HK-2 (cell line): ENCODE measurements around the gene ATN1.

ENCODE experiments used
- DNase-seq: peaks from one replicate; pipeline ENCODE4 v3.0.0-alpha.2; 2018; ENCODE audit not compliant: unreplicated experiment

ATN1 gene

DNA sequence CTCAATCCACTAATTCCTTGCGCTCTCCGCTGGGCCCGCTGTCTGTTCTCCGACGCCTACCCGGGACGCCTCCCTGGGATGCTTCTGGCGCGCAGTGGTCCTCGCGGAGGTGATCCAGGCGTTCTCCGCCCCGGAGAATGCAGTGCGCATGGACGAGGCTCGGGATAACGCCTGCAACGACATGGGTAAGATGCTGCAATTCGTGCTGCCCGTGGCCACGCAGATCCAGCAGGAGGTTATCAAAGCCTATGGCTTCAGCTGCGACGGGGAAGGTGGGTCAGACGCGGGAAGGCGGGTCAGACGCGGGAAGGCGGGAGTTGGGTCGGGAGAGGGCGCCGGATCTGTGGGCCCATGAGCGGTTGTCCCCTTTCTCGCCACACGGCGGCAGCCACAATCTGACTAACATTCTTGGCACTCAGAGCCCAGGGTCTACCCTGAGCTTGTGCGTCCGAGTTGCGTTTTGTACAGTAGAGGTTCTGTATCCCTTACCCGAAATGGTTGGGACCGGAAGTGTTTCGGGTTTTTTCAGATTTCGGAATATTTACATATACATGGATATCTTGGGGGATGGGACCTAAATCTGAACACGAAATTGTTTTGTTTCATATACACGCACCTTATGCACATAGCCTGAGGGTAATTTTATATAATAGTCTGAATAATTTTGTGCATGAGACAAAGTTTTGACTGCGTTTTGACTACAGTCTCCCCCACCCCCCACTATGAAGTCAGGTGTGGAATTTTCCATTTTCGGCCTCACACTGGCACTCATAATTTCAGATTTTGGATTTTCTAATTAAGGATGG is 16.8 kb downstream of the ATN1 start:
- DNase-seq: peak; percentile 92

DNA sequence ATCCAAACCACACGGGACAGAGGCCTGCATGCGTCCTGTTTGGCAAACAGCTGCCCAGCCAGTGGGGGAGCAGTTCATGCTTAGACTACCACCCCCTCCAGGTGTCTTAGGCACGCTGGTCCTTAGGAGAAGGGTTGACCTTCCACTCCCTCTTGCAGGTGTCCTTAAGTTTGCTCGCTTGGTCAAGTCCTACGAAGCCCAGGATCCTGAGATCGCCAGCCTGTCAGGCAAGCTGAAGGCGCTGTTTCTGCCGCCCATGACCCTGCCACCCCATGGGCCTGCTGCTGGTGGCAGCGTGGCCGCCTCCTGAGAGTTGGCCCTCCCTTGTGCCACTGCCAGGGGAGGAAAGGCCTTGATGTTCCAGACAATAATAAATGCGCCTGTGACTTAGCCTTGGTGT is 17.9 kb downstream of the ATN1 start:
- DNase-seq: no peak

DNA sequence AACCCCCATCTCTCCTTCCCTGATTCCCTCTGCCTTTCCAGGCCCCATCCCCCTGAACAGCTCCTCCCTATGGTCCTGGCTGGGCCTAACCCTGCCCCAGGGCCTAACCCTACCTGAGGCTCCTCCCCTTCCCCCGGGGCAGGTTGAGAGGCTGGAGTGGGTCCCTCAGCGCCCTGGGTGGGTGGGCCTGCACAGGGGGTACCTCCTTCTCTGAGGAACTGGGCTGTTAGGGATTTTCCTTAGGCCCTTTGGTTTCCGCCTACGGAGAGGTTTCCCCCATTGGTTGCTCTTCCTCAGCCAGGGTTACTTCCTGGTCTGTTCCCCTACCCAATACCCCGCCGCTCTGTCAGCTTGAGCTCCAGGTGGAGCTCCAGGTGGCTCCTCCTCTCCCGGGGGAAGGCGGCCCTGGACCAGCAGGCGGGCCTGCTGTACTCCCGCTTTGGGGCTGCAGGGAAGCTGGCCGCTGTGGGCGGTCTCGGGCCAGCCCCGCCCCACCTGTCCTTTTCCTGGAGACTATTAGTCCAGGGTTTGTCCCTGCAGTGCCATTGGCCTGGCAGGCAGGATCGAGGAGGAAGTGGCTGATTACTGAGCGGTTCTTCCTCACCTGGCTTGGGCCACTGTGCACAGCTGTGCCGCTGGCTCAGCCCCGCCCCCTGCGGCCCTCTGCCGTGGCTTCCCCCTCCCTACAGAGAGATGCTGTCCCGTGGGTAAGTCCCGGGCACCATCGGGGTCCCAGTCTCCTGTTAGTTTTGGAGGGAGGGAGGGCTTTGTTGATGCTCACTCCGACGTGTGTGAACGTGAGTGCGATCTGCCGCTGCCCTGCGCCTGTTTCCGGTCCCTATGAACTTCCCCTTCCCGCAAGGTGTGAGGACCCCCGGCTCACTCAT is 18.5 kb downstream of the ATN1 start:
- peak; percentile 97 for DNase-seq

DNA sequence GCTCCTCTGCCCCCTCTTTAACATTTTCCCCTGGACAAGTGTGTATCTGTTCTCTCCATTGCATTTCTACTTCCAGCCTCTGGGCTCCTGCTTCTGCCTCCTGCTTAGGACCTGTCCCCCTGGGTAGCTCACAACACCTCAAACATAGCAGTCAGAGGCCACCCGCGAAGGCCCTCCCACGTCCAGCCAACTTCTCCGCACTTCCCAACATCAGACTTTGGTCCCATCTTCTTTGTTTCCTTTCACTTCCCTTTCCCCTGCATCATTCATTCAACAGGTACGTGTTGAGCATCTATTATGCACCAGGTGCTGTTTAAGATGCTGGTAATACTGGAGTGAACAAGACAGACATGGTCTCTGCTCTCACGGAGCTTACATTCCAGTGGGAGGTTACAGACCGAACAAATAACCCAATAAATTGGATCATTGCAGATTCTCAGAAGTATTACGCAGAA is 19.2 kb downstream of the ATN1 start:
- DNase-seq: no peak

DNA sequence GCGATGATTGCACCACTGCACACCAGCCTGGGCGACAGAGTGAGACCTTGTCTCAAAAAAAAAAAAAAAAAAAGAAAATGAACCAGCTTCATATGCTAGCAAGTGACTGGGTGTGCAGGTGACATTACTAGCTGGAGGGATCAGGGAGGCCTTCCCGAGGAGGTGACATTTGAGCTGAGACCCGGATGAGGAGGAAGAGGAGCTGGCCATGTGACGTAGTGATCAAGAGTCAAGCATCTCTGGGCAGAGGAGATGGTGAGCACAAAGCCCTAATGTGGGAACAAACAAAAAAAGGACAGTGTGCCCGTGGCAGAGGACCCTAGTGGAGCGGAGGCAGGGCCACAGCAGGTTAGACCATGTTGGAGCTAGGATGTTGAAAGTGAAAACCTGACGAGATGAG is 19.9 kb downstream of the ATN1 start:
- DNase-seq: no peak

DNA sequence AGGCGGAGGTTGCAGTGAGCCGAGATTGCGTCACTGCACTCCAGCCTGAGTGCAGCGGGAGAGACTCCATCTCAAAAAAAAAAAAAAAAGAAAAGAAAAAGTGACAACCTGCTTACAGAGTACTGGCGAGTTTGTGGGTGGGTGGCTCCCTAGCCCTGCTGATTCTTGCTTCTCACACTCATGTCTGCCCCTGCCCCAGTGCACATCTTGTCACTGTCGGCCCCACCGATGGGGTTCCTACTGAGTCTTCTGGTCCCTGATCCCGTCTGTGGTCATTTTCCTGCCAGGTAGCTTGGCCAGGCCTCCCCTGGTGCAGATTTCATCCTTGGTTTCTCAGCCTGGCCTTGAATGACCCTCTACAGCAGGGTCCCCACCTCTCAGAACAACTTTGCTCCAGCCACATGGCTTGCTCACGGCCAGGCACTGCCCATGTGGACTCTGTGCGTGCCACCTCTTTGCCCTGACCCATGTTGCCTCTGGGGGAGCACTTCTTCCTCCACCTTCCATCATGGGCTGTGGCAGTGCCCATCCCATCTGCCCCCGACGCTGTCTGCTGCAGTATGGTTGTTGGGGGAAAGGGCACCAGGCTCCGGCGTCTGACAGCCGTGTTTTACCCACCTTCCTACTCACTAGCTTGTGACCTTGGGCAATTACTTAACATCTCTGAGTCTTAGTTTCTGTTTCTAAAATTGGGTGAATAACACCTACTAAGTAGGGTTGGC is 21.3 kb downstream of the ATN1 start:
- no peak for DNase-seq

DNA sequence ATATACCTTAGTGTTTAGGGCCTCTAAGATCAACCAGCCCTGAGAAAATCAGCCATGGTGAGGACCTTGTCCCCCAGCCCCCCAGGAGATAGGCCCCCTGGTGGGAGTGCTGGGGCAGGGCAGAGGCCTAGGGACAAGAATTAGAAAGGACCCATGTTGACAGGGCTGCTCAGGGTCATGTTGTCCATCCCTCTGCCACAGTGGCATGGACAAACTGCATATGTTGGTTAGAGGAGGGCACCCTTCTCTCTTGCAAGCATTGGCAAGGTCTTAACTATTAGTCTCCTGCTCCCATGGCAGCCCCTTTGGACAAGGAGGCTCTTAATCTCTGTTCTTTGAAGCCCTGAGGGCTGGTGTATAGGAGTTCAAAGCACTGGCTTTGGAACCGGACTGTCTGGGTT is 22.6 kb downstream of the ATN1 start:
- DNase-seq: no peak

DNA sequence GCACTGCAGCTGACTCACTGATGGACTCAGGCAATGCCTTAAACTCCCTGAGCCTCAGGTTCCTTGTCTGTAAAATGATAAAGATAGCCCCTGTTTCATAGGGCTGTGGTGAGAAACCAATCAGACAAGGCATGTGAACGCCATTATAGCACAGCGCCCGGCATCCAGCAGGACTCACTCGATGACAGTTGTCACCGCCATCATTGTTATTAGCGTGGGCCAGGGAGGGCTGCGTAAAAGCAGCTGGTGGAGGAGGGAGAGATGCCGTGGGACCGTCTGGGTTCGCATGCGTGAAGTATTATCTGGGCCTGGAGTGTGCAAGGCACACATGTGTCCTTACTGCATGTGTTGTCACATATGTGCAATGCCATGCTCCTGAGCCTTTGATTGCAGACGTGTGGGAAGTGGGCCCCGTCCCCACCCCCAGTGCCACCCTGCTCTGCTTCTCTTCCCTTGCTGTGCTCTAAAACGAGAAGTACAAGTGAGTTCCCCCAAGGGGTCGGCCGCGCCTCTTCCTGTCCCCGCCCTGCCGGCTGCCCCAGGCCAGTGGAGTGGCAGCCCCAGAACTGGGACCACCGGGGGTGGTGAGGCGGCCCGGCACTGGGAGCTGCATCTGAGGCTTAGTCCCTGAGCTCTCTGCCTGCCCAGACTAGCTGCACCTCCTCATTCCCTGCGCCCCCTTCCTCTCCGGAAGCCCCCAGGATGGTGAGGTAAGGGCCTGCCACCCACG is 23.2 kb downstream of the ATN1 start, which contains the start of gene PTPN6:
Gene PTPN6 (plus strand): TSS at position 546 of the 730 bp plus-strand sequence. CDS start 157 bp downstream, at position 703.
- no peak for DNase-seq

DNA sequence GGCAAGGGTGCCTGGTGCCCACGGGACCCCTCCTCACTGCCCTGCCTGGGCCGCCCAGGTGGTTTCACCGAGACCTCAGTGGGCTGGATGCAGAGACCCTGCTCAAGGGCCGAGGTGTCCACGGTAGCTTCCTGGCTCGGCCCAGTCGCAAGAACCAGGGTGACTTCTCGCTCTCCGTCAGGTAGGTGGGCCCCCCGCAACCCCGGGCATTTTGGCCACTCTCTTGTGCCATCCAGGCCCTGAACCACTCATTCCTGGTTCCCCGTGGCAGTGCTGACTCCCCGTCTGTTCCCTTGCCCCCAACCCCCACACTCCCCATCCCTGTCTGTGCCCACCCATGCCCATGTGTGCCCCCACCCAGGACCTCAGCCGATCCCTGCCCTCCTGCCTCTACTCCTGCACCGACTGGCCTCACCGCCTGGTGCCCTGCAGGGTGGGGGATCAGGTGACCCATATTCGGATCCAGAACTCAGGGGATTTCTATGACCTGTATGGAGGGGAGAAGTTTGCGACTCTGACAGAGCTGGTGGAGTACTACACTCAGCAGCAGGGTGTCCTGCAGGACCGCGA is 23.9 kb downstream of the ATN1 start:
- DNase-seq: no peak

DNA sequence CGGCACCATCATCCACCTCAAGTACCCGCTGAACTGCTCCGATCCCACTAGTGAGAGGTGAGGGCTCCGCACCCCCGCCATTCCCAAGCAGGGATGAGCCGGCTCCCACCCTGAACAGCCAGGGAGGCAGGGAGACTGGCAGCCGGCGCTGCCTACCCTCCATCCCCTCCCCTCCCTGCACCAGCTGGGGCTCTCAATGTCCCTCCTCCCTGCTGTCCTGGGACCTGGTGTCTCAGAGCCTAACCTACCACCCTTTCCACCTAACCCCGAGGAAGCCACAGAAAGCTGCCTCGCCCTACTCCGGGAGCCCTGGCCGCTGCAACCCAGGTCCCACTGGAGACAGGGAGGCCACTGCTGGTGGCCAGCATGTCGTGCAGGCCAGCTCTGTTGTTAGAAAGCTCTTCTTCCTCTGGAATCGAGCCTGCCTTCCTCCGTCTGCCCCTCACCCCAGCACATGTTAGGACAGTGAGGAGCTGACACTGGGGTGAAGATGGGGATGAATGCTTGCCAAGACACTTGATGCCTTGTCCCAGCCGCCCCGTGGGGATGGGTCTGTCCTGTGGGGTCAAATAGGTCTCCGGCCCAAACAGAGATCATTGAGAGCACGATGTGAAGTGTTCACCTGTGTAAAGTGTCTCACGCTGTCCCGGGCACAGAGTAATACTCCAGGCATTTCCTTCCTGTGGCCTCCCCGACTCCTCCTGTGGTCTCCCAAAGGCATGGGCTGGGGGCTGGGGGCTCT is 24.5 kb downstream of the ATN1 start:
- no peak for DNase-seq

DNA sequence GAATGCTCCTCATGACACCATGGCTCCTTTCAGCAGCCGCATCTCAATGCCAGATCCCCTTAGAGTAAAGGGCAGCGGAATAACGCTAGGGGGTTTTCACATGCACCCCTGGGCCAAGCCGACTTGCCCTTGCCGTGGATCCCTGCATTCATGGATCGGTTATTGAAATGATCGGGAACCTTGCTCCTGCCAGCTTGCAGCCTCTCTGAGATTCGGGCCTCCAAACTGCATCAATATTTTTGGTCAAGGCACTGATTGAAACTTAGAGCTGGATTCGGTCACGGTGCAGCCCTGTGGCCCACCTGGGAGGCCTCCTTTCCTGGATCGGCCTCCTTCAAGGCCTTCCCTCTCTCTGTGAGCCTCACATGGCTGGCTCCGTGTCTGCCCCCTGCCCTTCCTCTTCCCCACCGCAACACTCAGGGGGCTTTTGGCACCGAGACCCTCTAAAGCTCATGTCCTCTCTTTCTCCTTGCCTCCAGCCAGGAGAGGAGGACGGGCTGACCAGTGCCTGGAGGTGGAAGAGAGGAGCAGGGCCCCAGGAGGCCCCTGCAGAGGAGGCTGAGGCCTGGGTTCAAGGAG is 25.2 kb downstream of the ATN1 start:
- DNase-seq: no peak

DNA sequence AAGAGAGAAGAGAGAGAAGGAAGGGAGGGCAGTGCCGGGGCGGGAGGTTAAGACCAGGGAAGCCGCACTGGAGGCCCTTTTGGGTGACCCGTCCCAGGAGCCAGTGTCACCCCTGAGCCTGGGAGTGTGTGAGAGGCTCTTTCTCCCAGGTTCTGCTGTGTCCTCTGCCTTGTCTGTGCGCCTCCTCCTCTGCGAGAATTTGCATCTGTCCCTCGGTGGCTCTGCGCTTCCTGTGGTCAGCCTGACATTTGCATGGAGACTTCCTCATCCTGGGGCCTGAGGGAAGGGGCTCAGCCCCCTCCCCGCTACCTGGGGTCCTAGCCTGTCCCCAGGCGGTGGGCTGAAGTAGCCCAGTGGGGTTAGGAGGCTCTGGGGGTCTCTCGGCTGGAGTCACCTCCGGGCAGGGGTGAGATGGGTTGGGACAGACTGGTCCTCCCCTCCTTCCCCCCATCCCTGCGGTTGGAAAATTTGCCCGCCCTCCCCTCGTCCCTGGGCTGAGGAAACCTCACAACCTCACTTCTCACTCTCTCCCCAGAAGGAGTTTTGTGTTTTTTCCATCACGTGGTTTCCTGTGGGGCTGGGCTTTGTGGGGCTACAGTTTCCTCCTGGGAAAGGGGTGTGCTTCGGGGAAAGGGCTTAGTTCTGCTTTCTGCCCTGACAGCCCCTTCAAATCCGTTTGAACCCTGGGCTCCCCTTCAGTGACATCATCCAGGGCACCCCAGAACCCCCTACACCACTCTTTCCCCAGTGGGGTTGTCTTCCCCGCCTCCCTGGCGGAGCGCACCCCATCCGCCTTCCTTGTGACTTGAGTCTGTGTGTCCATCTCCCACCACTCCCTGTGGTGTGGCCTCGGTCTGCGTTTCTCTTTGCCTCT is 25.9 kb downstream of the ATN1 start:
- no peak for DNase-seq

DNA sequence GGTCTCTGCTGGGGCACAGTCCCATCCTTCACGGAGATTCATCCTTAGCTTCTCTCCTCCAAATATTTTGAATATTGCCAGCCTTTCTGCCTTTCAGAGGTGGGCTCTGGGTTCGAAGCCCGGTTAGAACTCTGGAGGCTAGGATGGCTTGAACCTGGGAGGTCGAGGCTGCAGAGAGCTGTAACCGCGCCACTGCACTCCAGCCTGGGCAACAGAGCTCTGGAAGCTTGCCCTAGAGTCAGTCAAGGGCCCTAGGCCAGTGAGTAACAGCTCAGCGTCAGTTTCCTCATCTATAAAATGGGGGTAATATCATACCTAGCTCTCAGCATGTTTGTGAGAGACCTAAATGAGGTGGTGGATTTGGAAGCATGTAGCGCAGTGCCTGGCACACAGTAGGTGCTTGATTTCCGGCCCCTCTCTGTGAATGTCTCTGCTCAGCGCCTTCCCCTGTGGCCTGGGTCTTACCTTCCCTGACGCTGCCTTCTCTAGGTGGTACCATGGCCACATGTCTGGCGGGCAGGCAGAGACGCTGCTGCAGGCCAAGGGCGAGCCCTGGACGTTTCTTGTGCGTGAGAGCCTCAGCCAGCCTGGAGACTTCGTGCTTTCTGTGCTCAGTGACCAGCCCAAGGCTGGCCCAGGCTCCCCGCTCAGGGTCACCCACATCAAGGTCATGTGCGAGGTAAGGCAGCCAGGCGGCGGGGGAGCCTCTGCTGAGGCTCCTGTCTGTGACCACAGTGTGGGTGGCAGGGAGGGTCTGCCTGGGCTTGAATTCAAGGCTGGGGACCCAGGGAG is 26.8 kb downstream of the ATN1 start:
- DNase-seq: no peak

DNA sequence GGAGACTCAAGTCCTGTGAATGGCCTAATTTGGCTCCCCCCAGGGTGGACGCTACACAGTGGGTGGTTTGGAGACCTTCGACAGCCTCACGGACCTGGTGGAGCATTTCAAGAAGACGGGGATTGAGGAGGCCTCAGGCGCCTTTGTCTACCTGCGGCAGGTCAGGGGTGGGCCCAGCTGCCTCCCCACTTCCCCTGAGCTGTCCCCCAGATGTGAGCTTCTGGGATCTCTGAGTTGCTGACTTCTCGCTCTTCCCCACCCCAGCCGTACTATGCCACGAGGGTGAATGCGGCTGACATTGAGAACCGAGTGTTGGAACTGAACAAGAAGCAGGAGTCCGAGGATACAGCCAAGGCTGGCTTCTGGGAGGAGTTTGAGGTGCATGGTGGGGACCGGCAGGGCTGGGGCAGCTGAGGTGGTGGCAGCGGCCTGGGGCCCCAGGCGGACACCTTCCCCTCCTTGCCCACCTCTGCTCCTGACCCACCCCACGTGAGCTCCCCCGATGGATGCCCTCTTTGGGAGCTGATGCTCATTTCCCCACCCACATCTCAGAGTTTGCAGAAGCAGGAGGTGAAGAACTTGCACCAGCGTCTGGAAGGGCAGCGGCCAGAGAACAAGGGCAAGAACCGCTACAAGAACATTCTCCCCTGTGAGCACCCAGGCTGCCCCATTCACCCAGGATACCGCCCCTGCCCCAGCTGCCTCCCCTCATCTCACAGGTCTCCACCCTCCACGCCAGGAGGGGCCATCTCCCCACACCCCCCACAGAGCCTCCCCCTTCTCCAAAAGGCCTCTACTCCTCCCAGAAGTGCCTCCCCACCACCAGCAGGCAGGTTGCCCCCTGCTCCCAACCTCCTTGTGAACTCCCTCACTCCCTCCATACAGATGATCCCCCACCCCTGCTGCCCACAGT is 27.6 kb downstream of the ATN1 start:
- no peak for DNase-seq

DNA sequence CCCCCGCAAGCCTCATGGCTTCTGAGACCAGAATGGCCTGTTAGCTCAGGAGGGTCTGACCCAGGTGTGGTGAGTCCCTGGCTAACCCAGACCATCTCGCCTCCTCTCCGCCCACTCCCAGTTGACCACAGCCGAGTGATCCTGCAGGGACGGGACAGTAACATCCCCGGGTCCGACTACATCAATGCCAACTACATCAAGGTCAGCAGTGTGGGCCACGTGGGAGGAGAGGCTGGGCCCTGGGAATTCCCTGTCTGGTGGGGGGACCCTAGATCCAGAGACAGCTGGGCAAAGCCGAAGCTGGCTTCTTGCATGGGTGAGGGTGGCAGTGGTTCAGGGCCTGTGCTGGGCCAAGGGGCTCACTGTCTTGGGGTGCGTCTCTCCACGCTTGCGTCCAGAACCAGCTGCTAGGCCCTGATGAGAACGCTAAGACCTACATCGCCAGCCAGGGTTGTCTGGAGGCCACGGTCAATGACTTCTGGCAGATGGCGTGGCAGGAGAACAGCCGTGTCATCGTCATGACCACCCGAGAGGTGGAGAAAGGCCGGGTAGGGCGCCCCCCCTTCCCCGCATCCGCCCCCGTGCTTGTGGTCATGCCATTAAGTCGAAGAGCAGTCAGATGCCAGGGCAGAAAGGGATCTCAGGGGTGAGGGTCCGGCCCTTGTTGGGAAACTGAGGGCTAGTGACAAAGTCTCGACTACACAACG is 28.4 kb downstream of the ATN1 start:
- DNase-seq: no peak

DNA sequence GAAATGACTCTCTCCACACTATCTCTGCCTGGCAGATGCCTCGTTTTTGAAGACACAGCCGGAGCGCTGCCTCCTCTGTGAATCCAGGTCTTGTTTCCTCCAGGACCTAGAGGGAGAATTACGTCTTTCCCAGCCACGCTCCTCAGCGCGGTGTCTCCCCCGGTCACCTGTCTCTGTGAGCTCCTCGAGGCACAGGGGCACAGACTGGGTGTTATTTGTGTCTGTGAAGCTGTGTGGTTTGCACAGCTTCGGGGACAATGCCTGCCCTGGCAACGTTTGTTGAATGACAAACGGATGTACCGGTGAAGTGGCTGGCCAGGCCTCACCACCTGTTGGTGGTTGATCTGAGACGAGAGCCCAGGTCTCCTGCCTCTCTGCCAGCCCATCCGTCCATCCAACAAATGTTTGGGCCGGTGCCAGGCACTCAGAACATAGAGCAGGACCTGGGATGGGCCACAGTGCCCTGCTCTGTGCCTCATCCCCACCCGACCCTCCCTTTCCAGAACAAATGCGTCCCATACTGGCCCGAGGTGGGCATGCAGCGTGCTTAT is 29.5 kb downstream of the ATN1 start:
- DNase-seq: no peak
